Spinal cord (tissue), 10 donors: Measurements from ENCODE around the gene PLS1. TPM values are rescaled to one million over a fixed set of nuclear protein-coding genes. Genes with fewer than 3 reads are reported as not detected.
A peak's percentile ranks its signal among the peaks of the same experiment; 100 is the strongest.
"Not testable (repeated sequence)": the region's sequence is repeated elsewhere in the genome, so short reads cannot be mapped to it uniquely, and the experiment has no call there.

Source experiments
- DNase-seq, 6 donors: peaks; one replicate each; pipeline versions ENCODE4 v3.0.0 to v3.0.0-alpha.2; 2013 to 2015; ENCODE audit warnings: low spot score in 6 of 6, low read depth in 4 of 6
- H3K27ac ChIP-seq: one replicate; pipeline ENCODE4 v1.5.1; 2013; ENCODE audit warnings: low read depth, low read length, control low read depth
- H3K27me3 ChIP-seq: one replicate; pipeline ENCODE4 v1.6.1; 2013; ENCODE audit warnings: low read length; ENCODE audit not compliant: control insufficient read depth, insufficient read depth
- H3K36me3 ChIP-seq: one replicate; pipeline ENCODE4 v1.6.1; 2013; ENCODE audit warnings: low read length; ENCODE audit not compliant: control insufficient read depth, insufficient read depth
- H3K4me1 ChIP-seq: one replicate; pipeline ENCODE4 v1.6.1; 2013; ENCODE audit warnings: low read length; ENCODE audit not compliant: control insufficient read depth, insufficient read depth
- H3K4me3 ChIP-seq: one replicate; pipeline ENCODE4 v1.5.1; 2013; ENCODE audit warnings: low read depth, low read length, control low read depth
- H3K9me3 ChIP-seq: one replicate; pipeline ENCODE4 v1.6.1; 2013; ENCODE audit warnings: low read length; ENCODE audit not compliant: control insufficient read depth, insufficient read depth
- WGBS: methylation state at CpG from one replicate; pipeline ENCODE4 v1.1.5; 2013; ENCODE audit warnings: missing lambda C conversion rate; ENCODE audit not compliant: insufficient coverage; 5-methylcytosine and 5-hydroxymethylcytosine counted together
- polyA plus RNA-seq, 2 donors: library from polyadenylated mRNA; unstranded; fragments of 120-200 nt; gene quantifications; one replicate each; pipeline ENCODE4 v1.2.1, GENCODE V29; 2013; ENCODE audit not compliant: insufficient read length in 2 of 2
- total RNA-seq, 2 donors: library from RNA; depleted of rRNA in 1 of 2; stranded (reverse); fragments of 120-200 nt in 1 of 2; fragments of >200 nt in 1 of 2; gene quantifications; one replicate each; pipeline versions ENCODE4 v1.2.3 to v1.2.4, GENCODE V29; 2013 to 2014
- donor health status: healthy.

Gene PLS1
- total and polyA plus RNA-seq, 4 donors = 3.1 to 4.7 (median 3.6) TPM

DNA sequence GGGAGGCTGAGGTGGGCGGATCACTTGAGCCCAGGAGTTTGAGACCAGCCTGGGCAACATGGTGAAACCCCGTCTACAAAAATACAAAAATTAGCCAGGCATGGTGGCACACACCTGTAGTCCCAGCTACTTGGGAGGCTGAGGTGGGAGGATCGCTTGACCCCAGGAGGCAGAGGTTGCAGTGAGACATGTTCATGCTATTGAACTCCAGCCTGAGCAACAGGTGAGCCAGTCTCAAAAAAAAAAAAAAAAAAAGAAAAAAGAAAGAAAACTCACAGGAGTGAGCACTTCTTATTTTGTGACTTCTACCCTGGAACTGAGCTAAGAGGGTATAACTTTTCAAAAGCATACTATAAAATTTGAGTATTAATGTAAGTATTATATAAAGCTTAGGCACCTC is 22.0 kb upstream of the PLS1 start:
- H3K27ac ChIP-seq = not testable (repeated sequence)

DNA sequence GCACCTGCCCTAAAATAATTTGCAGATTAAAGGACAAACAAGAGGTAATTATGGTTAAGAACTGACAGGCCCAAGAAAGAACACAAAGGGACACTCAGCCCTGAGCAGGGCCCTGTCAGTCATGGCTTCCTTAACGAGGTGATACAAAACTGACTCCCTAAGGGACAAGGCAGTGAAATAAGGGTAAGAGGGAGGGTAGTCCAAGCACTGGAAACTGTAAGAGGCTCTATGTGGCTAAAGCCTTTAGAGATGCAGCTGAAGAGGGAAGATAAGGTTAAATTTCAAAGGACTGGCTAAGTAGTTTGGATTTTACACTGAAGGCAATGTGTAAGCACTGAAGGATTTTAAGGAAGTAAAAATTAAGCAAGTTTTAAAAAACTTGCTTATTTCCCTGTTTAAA is 21.5 kb upstream of the PLS1 start:
- Histone ChIP-seq H3K4me3 (no peak overlapping the region), H3K27me3 (no peaks in the 10 kb centered on the region), H3K4me1 (no peaks in the 10 kb centered on the region), H3K9me3 (no peaks in the 10 kb centered on the region), H3K27ac (no peak overlapping the region), H3K36me3 (no peaks in the 10 kb centered on the region)
- no peak for DNase-seq
- WGBS = 31% methylated on average over 1 of the region's 1 CpG

More for the DNA sequence above, 22.0 kb upstream of the PLS1 start:
- WGBS = 90% methylated on average over 2 of the region's 3 CpGs
- H3K36me3 ChIP-seq, H3K4me3 ChIP-seq, DNase-seq, H3K9me3 ChIP-seq, H3K4me1 ChIP-seq, H3K27me3 ChIP-seq: not testable (repeated sequence)

- no peak overlapping the region for H3K4me3 ChIP-seq
- no peaks in the 10 kb centered on the region for H3K27me3 ChIP-seq
- H3K4me1 ChIP-seq = no peaks in the 10 kb centered on the region
- no peak for DNase-seq
- H3K9me3 ChIP-seq = no peaks in the 10 kb centered on the region
- no peaks in the 10 kb centered on the region for H3K36me3 ChIP-seq
- H3K27ac ChIP-seq = no peak overlapping the region
Measured at GRCh38 chr3:142576792-142577191, 19.4 kb upstream of the PLS1 start.

GRCh38 chr3:142577696-142578328 is 18.4 kb upstream of the PLS1 start:
- Histone ChIP-seq H3K36me3 (no peaks in the 10 kb centered on the region), H3K9me3 (no peaks in the 10 kb centered on the region), H3K27me3 (no peaks in the 10 kb centered on the region), H3K27ac (peak overlapping the region; percentile 95), H3K4me1 (no peaks in the 10 kb centered on the region), H3K4me3 (peak overlapping the region; percentile 98)
- no peak for DNase-seq
- WGBS = 0% methylated on average over 2 of the region's 12 CpGs

DNA sequence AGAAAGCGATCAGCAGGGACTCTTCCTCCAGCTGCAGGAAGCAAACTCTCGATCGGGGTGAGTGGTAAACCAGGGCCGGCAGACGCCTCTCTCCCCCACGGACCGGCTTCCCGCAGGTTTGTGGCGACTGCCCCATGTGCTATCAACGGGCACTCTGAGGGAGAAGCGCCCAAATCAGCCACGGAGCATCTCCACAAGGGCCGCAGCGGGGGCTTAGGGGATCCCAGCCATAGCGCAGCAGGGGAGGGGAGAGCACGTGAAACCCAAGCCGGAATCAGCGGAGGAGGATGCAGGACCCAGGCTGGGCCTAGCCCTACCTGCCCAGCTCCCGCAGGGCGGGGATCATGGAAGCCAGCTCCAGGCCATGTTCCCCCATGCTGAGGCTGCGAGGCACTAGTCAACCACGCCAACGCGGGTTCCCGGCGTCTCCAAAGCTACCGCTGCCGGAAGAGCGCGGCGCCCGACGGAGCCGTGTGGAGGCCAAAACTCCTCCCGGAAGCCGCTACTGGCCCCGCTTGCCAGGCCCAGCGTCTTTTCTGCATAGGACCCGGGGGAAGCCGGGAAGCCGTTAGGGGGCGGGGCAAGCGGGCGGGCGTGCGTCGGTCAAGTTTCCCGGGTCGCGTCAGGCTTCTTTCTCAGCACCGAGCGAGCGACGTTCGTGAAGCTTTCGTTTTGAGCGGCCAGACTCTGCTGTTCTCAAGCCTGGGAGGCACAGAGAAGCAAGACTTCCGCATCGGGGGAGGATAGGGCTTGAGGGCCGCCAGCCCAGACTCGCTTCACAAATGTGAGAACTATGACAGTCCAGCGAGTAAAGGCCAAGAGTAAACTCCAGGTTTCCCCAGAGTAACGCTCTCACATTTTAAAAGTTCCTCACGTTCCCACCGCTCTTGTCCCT is 17.6 kb upstream of the PLS1 start, which contains the start of gene ATR:
ATR (minus strand) TSS at position 405 of the 895 bp plus-strand sequence; CDS start at position 376, 29 bp downstream.
- no peaks in the 10 kb centered on the region for H3K4me1 ChIP-seq
- H3K27me3 ChIP-seq = no peaks in the 10 kb centered on the region
- no peaks in the 10 kb centered on the region for H3K9me3 ChIP-seq
- under 1% methylated on average over 65 of the region's 65 CpGs for WGBS
- no peaks in the 10 kb centered on the region for H3K36me3 ChIP-seq
- H3K27ac ChIP-seq = peak within 1 kb of the TSS; percentile 95
- H3K4me3 ChIP-seq = peak within 1 kb of the TSS; percentile 98
- peak; percentile 86 to 99 (median 93) for DNase-seq

DNA sequence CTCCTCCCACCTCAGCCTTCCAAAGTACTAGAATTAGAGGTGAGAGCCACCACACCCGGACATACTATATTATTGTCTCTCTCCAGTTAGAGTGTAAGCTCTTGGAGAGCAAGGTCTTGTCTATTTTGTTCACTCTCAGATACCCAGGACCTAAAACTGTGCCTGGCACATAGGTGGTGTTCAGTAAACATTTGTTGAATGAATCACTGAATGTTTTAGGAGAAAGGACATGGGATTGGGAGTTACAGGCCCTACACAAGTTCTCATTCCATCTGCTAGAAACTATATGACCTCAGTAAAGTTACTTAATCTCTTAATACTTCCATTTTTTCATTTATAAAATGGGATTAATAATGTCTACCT is 16.2 kb upstream of the PLS1 start:
- no peak for DNase-seq
- no peak overlapping the region for H3K27ac ChIP-seq
- H3K9me3 ChIP-seq = no peaks in the 10 kb centered on the region
- H3K27me3 ChIP-seq = no peaks in the 10 kb centered on the region
- no peaks in the 10 kb centered on the region for H3K4me1 ChIP-seq
- no peaks in the 10 kb centered on the region for H3K36me3 ChIP-seq
- no CpG with 5 or more reads among the region's 1 CpG for WGBS
- H3K4me3 ChIP-seq = no peak overlapping the region

DNA sequence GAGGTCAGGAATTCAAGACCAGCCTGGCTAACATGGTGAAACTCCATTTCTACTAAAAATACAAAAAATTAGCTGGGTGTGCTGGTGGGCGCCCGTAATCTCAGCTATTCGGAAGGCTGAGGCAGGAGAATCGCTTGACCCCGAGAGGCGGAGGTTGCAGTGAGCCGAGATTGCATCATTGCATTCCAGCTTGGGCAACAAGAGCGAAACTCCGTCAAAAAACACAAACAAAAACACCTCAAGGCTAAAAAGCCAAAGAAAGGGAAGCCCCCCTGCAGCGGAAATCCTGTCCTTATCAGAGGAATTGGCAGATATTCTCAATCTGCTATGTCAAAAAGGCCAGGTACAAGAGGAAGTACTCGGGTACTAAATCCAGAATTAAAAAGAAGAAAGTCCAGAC is 15.1 kb upstream of the PLS1 start:
- WGBS = 90% methylated on average over 7 of the region's 11 CpGs
- not testable (repeated sequence) for H3K4me3 ChIP-seq, H3K4me1 ChIP-seq, H3K36me3 ChIP-seq, H3K27ac ChIP-seq, DNase-seq, H3K9me3 ChIP-seq, H3K27me3 ChIP-seq

- Histone ChIP-seq H3K9me3 (no peaks in the 10 kb centered on the region), H3K4me3 (no peak overlapping the region), H3K36me3 (no peaks in the 10 kb centered on the region), H3K4me1 (no peaks in the 10 kb centered on the region), H3K27me3 (no peaks in the 10 kb centered on the region), H3K27ac (no peak overlapping the region)
- no CpG with 5 or more reads among the region's 2 CpGs for WGBS
- DNase-seq = peak; percentile 60 to 92 (median 70)
Measured at GRCh38 chr3:142586803-142587406, 9.3 kb upstream of the PLS1 start.

- peak in 1 of 6 donors; percentile 16 for DNase-seq
- H3K4me1 ChIP-seq = no peaks in the 10 kb centered on the region
- WGBS = no CpG with 5 or more reads among the region's 1 CpG
- H3K27me3 ChIP-seq = no peaks in the 10 kb centered on the region
- no peak overlapping the region for H3K4me3 ChIP-seq
- no peaks in the 10 kb centered on the region for H3K36me3 ChIP-seq
- no peak overlapping the region for H3K27ac ChIP-seq
- H3K9me3 ChIP-seq = no peaks in the 10 kb centered on the region
Measured at GRCh38 chr3:142588703-142589102, 7.5 kb upstream of the PLS1 start.
